H1 (cell line): ENCODE measurements around the gene NXT1. TPM values are rescaled to one million over a fixed set of nuclear protein-coding genes. Genes with fewer than 3 reads are reported as not detected.
A peak's percentile ranks its signal among the peaks of the same experiment; 100 is the strongest.

Experiments used
- ATF3 ChIP-seq: IDR thresholded peaks from 2 replicates; pipeline ENCODE4 v1.6.1; 2011; ENCODE audit warnings: low read depth, mild to moderate bottlenecking, low read length; ENCODE audit not compliant: insufficient read depth
- BACH1 ChIP-seq: IDR thresholded peaks from 2 replicates; pipeline ENCODE4 v1.6.1; 2012; ENCODE audit warnings: low read length, improper control_type of control experiment
- BRCA1 ChIP-seq: IDR thresholded peaks from 2 replicates; pipeline ENCODE4 v1.6.1; 2012; ENCODE audit warnings: low read depth, low read length, improper control_type of control experiment
- FOSL1 ChIP-seq: IDR thresholded peaks from 2 replicates; pipeline ENCODE4 v1.6.1; 2011; ENCODE audit warnings: mild to moderate bottlenecking, low read depth, low read length, moderate library complexity; ENCODE audit not compliant: insufficient read depth
- GTF2F1 ChIP-seq: IDR thresholded peaks from 2 replicates; pipeline ENCODE4 v1.6.1; 2012; ENCODE audit warnings: low read depth, low read length, improper control_type of control experiment, borderline replicate concordance
- HDAC2 ChIP-seq, 2 experiments: fragments of 300-600 bp in 1 of 2; sonication (generic) in 1 of 2; IDR thresholded peaks; 2 replicates each; pipeline ENCODE4 v1.6.1; 2011 to 2012; ENCODE audit warnings: low read depth in 2 of 2, low read length in 2 of 2, mild to moderate bottlenecking in 2 of 2, moderate library complexity in 2 of 2, borderline replicate concordance in 1 of 2, inconsistent platforms in 1 of 2
- JUND ChIP-seq: IDR thresholded peaks from 2 replicates; pipeline ENCODE4 v1.6.1; 2011; ENCODE audit warnings: mild to moderate bottlenecking, improper control_type of control experiment, low read length
- KDM1A ChIP-seq: fragments of 200-600, 300-600 bp; sonication (generic); IDR thresholded peaks from 2 replicates; pipeline ENCODE4 v1.7.1; 2016; ENCODE audit warnings: mild to moderate bottlenecking, low read length, borderline replicate concordance
- PHF8 ChIP-seq: fragments of 200-600 bp; sonication (generic); conservative IDR thresholded peaks from 2 replicates; pipeline ENCODE4 v1.7.1; 2012; ENCODE audit warnings: low read depth, mild to moderate bottlenecking, inconsistent platforms, low read length, moderate library complexity
- RFX5 ChIP-seq: IDR thresholded peaks from 2 replicates; pipeline ENCODE4 v1.6.1; 2011; ENCODE audit warnings: low read depth, low read length, improper control_type of control experiment, borderline replicate concordance
- RNF2 ChIP-seq: fragments of 200-900, 300-1000 bp; sonication (generic); IDR thresholded peaks from 2 replicates; pipeline ENCODE4 v1.7.1; 2016; ENCODE audit warnings: borderline replicate concordance, low read depth, mild to moderate bottlenecking, antibody characterized with exemption, low read length; ENCODE audit not compliant: poor library complexity, severe bottlenecking; ENCODE audit errors: missing control alignments
- RXRA ChIP-seq: IDR thresholded peaks from 2 replicates; pipeline ENCODE4 v1.6.1; 2011; ENCODE audit warnings: low read depth, mild to moderate bottlenecking, low read length, moderate library complexity; ENCODE audit not compliant: insufficient read depth
- SIX5 ChIP-seq: IDR thresholded peaks from 2 replicates; pipeline ENCODE4 v1.6.1; 2011; ENCODE audit warnings: mild to moderate bottlenecking, low read depth, low read length
- SP1 ChIP-seq: IDR thresholded peaks from 2 replicates; pipeline ENCODE4 v1.6.1; 2011; ENCODE audit warnings: low read depth, low read length
- SP2 ChIP-seq: IDR thresholded peaks from 2 replicates; pipeline ENCODE4 v1.6.1; 2012; ENCODE audit warnings: mild to moderate bottlenecking, low read length, inconsistent platforms
- SUZ12 ChIP-seq: fragments of 200-600 bp; sonication (generic); IDR thresholded peaks from 2 replicates; pipeline ENCODE4 v1.6.1; 2012; ENCODE audit warnings: mild to moderate bottlenecking, inconsistent platforms, low read length, moderate library complexity, mixed read lengths
- TAF7 ChIP-seq: optimal IDR thresholded peaks from 2 replicates; pipeline ENCODE3; 2011; ENCODE audit warnings: low read depth, mild to moderate bottlenecking, inconsistent platforms, low read length, moderate library complexity, borderline replicate concordance
- TBP ChIP-seq: IDR thresholded peaks from 2 replicates; pipeline ENCODE4 v1.6.1; 2011; ENCODE audit warnings: low read depth, low read length, improper control_type of control experiment
- TCF12 ChIP-seq: IDR thresholded peaks from 2 replicates; pipeline ENCODE4 v1.6.1; 2011; ENCODE audit warnings: low read depth, mild to moderate bottlenecking, low read length
- YY1 ChIP-seq: IDR thresholded peaks from 2 replicates; pipeline ENCODE4 v1.6.1; 2011; ENCODE audit warnings: low read depth, mild to moderate bottlenecking, low read length
- polyA plus RNA-seq, 7 experiments: library from polyadenylated mRNA; depleted of rRNA in 3 of 7; stranded (reverse) in 5 of 7; unstranded in 2 of 7; fragments of >200 nt in 5 of 7; fragments of 200-250 nt in 2 of 7; gene quantifications; 1 replicate in 5 of 7; 2 replicates in 1 of 7; 4 replicates in 1 of 7; pipeline versions ENCODE4 v1.2.1 to v1.2.3, GENCODE V29; 2011 to 2013; ENCODE audit warnings: missing spikeins in 2 of 7, mixed read lengths in 2 of 7
- total RNA-seq: library from RNA; stranded (reverse); fragmentation: NEBNext Ultra II Directional; extraction: Animal tissue kit (Norgen Biotek cat#: 25700); gene quantifications from 2 replicates; pipeline ENCODE4 v1.2.1, GENCODE V29; 2021
- TF ChIP-seq, protein P1 (sequence below): IDR thresholded peaks from 2 replicates; pipeline ENCODE4 v1.6.1; 2012; ENCODE audit warnings: inconsistent platforms
- TF ChIP-seq, protein P2 (sequence below): IDR thresholded peaks from 2 replicates; pipeline ENCODE4 v1.6.1; 2011; ENCODE audit warnings: low read length, improper control_type of control experiment

The NXT1 gene
- total and polyA plus RNA-seq, 2 of the 8 experiments (the other 6 are each of a cell fraction or from before 2014, with no cell fraction given) = 23.1 to 26.5 TPM

DNA sequence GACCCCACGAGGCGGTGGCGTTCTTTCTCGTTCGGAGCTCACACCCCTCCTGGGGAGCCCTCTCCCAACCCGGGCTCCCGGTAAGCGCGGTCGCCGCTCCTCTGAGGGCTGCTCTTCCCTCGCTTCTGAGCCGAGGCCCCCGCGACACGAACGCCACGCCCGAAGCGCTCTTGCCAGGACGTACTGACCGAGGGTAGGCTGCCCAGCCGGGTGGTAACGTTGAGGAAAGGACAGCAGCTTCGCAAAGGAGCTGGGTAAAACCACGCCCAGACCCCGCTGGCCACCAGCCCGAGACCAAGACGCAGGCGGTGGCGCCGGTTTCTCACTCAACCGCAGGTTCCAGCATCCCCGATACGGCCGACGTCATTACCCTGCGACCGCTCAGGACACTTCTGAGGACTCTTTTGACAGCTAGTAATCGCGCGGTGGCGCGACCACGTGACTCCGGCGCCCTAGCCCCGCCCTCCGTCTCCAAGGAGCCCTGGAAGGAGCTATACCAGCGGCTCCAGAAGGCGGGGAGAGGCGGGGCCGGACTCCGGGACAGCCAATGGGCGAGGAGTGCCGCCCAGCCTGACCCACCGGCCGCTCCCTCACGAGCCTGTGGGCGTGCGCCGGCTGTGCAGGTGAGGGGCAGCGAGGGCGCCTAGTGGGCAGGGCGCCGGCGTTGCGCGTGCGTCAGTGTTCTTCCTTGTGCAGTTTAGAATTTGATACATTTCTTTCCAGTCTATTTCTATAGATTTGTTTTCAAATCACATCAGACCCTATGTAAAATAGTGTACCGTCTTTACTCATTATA lies 7.4 kb downstream of the NXT1 start (continued):
- TF ChIP-seq RFX5 (no peak), SP1 (peak; percentile 76), TAF7 (peak; percentile 71), PHF8 (peak; percentile 69), TCF12 (no peak), ATF3 (peak; percentile 90), YY1 (no peak), GTF2F1 (no peak), SIX5 (no peak), RXRA (no peak), TBP (peak; percentile 69; the same call in 1 of the 2 replicates), HDAC2 (IDR thresholded peaks at IDR 0.05; ENCODE audit: borderline replicate concordance in 1 of 2, low read depth in 2 of 2, low read length in 2 of 2) (0 out of 4 replicates have a peak, but pooled peaks of 1 of the 2 experiments have one; percentile 25), SUZ12 (no peak), BACH1 (no peak), KDM1A (no peak), SP2 (no peak), FOSL1 (no peak), BRCA1 (no peak), JUND (no peak), RNF2 (no peak)
- TF ChIP-seq, protein P1, sequence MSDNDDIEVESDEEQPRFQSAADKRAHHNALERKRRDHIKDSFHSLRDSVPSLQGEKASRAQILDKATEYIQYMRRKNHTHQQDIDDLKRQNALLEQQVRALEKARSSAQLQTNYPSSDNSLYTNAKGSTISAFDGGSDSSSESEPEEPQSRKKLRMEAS = peak; percentile 76
- TF ChIP-seq, protein P2, sequence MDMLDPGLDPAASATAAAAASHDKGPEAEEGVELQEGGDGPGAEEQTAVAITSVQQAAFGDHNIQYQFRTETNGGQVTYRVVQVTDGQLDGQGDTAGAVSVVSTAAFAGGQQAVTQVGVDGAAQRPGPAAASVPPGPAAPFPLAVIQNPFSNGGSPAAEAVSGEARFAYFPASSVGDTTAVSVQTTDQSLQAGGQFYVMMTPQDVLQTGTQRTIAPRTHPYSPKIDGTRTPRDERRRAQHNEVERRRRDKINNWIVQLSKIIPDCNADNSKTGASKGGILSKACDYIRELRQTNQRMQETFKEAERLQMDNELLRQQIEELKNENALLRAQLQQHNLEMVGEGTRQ = peak; percentile 90
